Right lobe of liver (tissue), 6 donors: Measurements from ENCODE around the gene RAP1GAP2. TPM values are rescaled to one million over a fixed set of nuclear protein-coding genes. Genes with fewer than 3 reads are reported as not detected.

Experiments used
- ATAC-seq, 4 donors: fragments of 200-7000 bp; cut with Tn5 transposase; one replicate each; pipeline ENCODE4 v1.9.1; 2020; ENCODE audit warnings: mild to moderate bottlenecking in 4 of 4, moderate library complexity in 4 of 4
- DNase-seq, 3 donors: peaks; one replicate each; pipeline ENCODE4 v3.0.0-alpha.2; 2020
- H3K27ac ChIP-seq, 3 donors: fragments of 200-600 bp; one replicate each; pipeline ENCODE4 v1.8.0; 2022
- H3K27me3 ChIP-seq, 2 donors: fragments of 200-600 bp; one replicate each; pipeline ENCODE4 v1.8.0; 2022
- H3K36me3 ChIP-seq, 4 donors: fragments of 200-600 bp; sonication (generic) in 1 of 4; one replicate each; pipeline versions ENCODE4 v1.5.1 to v1.8.0; 2017 to 2022; ENCODE audit warnings: control low read depth in 1 of 4
- H3K4me1 ChIP-seq, 4 donors: fragments of 200-600 bp; sonication (generic) in 1 of 4; one replicate each; pipeline versions ENCODE4 v1.5.1 to v1.8.0; 2017 to 2022; ENCODE audit warnings: control low read depth in 1 of 4
- H3K4me3 ChIP-seq, 3 donors: fragments of 200-600 bp; one replicate each; pipeline ENCODE4 v1.8.0; 2022
- H3K9me3 ChIP-seq, 4 donors: fragments of 200-600 bp; sonication (generic) in 1 of 4; one replicate each; pipeline versions ENCODE4 v1.5.1 to v1.8.0; 2017 to 2022; ENCODE audit warnings: control low read depth in 1 of 4
- CTCF ChIP-seq, 4 donors: fragments of 200-600 bp in 3 of 4; fragments of 450-650 bp in 1 of 4; IDR thresholded peaks; one replicate each; pipeline versions ENCODE4 v1.5.1 to v1.8.0; 2016 to 2022; ENCODE audit warnings: antibody characterized with exemption in 4 of 4, mild to moderate bottlenecking in 2 of 4
- POLR2A ChIP-seq: fragments of 450-650 bp; IDR thresholded peaks from one replicate; pipeline ENCODE4 v1.6.1; 2017; ENCODE audit warnings: antibody characterized with exemption, mild to moderate bottlenecking
- WGBS: methylation state at CpG from one replicate; pipeline ENCODE4 v1.1.6; 2018; ENCODE audit warnings: low coverage, low lambda C conversion rate; ENCODE audit not compliant: insufficient coverage; ENCODE audit errors: missing lambda C conversion rate; 5-methylcytosine and 5-hydroxymethylcytosine counted together
- intact Hi-C, 2 donors: fragments of 100-400 bp; cut with DNase I; formaldehyde crosslinking; loops; one replicate each; pipeline versions ENCODE4 v1.11.2 to v1.14.1; 2022
- total RNA-seq, 6 experiments: library from RNA; depleted of rRNA in 2 of 6; stranded (reverse); fragments of >200 nt in 2 of 6; fragmentation: NEBNext Ultra II Directional in 3 of 6; extraction: Animal tissue kit (Norgen Biotek cat#: 25700) in 3 of 6; gene quantifications; one replicate each; pipeline versions ENCODE4 v1.1.0 to v1.2.4, GENCODE V29; 2016 to 2023
- donor health status: DM: no; HTN: yes; CAD: no.
- donor health status: DM: no; HTN: no; CAD: no.
- donor health status: DM: no; HTN: no; CAD: no.
- donor health status: DM: no; HTN: yes; CAD: no.
- donor health status: DM: no; HTN: yes; CAD: no.

The RAP1GAP2 gene
- total RNA-seq, 6 experiments from 2014 or later = 1.0 to 3.8 (median 1.8) TPM

- no peak for ATAC-seq
- H3K4me1 ChIP-seq = no peaks in the 10 kb centered on the region
- no peaks in the 10 kb centered on the region for H3K36me3 ChIP-seq
- H3K9me3 ChIP-seq = no peaks in the 10 kb centered on the region
- no peak overlapping the region for H3K4me3 ChIP-seq
- DNase-seq = no peak
- TF ChIP-seq CTCF (IDR thresholded peaks at IDR 0.05) (no peak), POLR2A (no peak)
- intact Hi-C loops = no loop called here
- WGBS = 41% methylated on average over 8 of the region's 8 CpGs
- no peak overlapping the region for H3K27ac ChIP-seq
- no peaks in the 10 kb centered on the region for H3K27me3 ChIP-seq
These were observed 76.0 kb downstream of the RAP1GAP2 start for GRCh38 chr17:2872282-2872681.

GRCh38 chr17:2874189-2874686 lies 78.0 kb downstream of the RAP1GAP2 start:
- no peak for TF ChIP-seq CTCF (IDR thresholded peaks at IDR 0.05)
- TF ChIP-seq POLR2A = no peak
- Histone ChIP-seq H3K9me3 (no peaks in the 10 kb centered on the region), H3K4me3 (no peak overlapping the region), H3K27me3 (no peaks in the 10 kb centered on the region), H3K4me1 (no peaks in the 10 kb centered on the region), H3K27ac (no peak overlapping the region), H3K36me3 (no peaks in the 10 kb centered on the region)
- 35% methylated on average over 4 of the region's 5 CpGs for WGBS
- intact Hi-C loops = no loop called here
- DNase-seq = no peak
- ATAC-seq = no peak

GRCh38 chr17:2875608-2876007 lies 79.4 kb downstream of the RAP1GAP2 start:
- H3K4me1 ChIP-seq = no peaks in the 10 kb centered on the region
- no peak for ATAC-seq
- 59% methylated on average over 8 of the region's 13 CpGs for WGBS
- intact Hi-C loops = no loop called here
- no peaks in the 10 kb centered on the region for H3K27me3 ChIP-seq
- H3K36me3 ChIP-seq = no peaks in the 10 kb centered on the region
- no peak overlapping the region for H3K4me3 ChIP-seq
- DNase-seq = no peak
- TF ChIP-seq POLR2A (no peak), CTCF (IDR thresholded peaks at IDR 0.05) (no peak)
- no peaks in the 10 kb centered on the region for H3K9me3 ChIP-seq
- no peak overlapping the region for H3K27ac ChIP-seq

GRCh38 chr17:2876467-2876866 lies 80.2 kb downstream of the RAP1GAP2 start:
- intact Hi-C loops = no loop called here
- DNase-seq = no peak
- H3K27me3 ChIP-seq = no peaks in the 10 kb centered on the region

More at GRCh38 chr17:2876467-2876866, 80.2 kb downstream of the RAP1GAP2 start:
- H3K4me1 ChIP-seq = no peaks in the 10 kb centered on the region
- H3K4me3 ChIP-seq = no peak overlapping the region
- ATAC-seq = no peak
- no peaks in the 10 kb centered on the region for H3K36me3 ChIP-seq
- TF ChIP-seq POLR2A (no peak), CTCF (IDR thresholded peaks at IDR 0.05) (no peak)
- WGBS = 60% methylated on average over 3 of the region's 6 CpGs
- no peak overlapping the region for H3K27ac ChIP-seq
- H3K9me3 ChIP-seq = no peaks in the 10 kb centered on the region
